ENCODE results near the gene HSPE1.

Gene HSPE1

GRCh38 chr2:197454923-197455322 is 45.3 kb upstream of the HSPE1 start:
- TF ChIP-seq CTCF (IDR thresholded peaks at IDR 0.05; ENCODE audit: low read depth, low read length, missing control alignments): no peak
- H3K4me3 ChIP-seq (replicated peaks; ENCODE audit: low read depth, low read length): peak overlapping the region; percentile 80
- no peak for DNase-seq (ENCODE audit: extremely low read depth, low read depth)

- peak overlapping the region; percentile 80; the same call in 1 of the 2 replicates for H3K4me3 ChIP-seq (replicated peaks; ENCODE audit: low read depth, low read length)
- no peak for DNase-seq (ENCODE audit: extremely low read depth, low read depth)
- TF ChIP-seq CTCF (IDR thresholded peaks at IDR 0.05; ENCODE audit: low read depth, low read length, missing control alignments): no peak
Observed at GRCh38 chr2:197455428-197455827, 44.8 kb upstream of the HSPE1 start.

- TF ChIP-seq CTCF (IDR thresholded peaks at IDR 0.05; ENCODE audit: low read depth, low read length, missing control alignments): no peak
- no peak overlapping the region for H3K4me3 ChIP-seq (replicated peaks; ENCODE audit: low read depth, low read length)
- DNase-seq (ENCODE audit: extremely low read depth, low read depth): no peak
Observed at GRCh38 chr2:197460649-197461048, 39.5 kb upstream of the HSPE1 start.

- no peak for DNase-seq (ENCODE audit: extremely low read depth, low read depth)
- no peak overlapping the region for H3K4me3 ChIP-seq (replicated peaks; ENCODE audit: low read depth, low read length)
- no peak for TF ChIP-seq CTCF (IDR thresholded peaks at IDR 0.05; ENCODE audit: low read depth, low read length, missing control alignments)
Observed at GRCh38 chr2:197461057-197461456, 39.1 kb upstream of the HSPE1 start.

- no peak overlapping the region for H3K4me3 ChIP-seq (replicated peaks; ENCODE audit: low read depth, low read length)
- no peak for TF ChIP-seq CTCF (IDR thresholded peaks at IDR 0.05; ENCODE audit: low read depth, low read length, missing control alignments)
- DNase-seq (ENCODE audit: extremely low read depth, low read depth): no peak
Observed at GRCh38 chr2:197464175-197464574, 36.0 kb upstream of the HSPE1 start.

- no peak for TF ChIP-seq CTCF (IDR thresholded peaks at IDR 0.05; ENCODE audit: low read depth, low read length, missing control alignments)
- no peak for DNase-seq (ENCODE audit: extremely low read depth, low read depth)
- no peak overlapping the region for H3K4me3 ChIP-seq (replicated peaks; ENCODE audit: low read depth, low read length)
Observed at GRCh38 chr2:197472166-197472565, 28.0 kb upstream of the HSPE1 start.

GRCh38 chr2:197477797-197478196 is 22.4 kb upstream of the HSPE1 start:
- H3K4me3 ChIP-seq (replicated peaks; ENCODE audit: low read depth, low read length): no peak overlapping the region
- no peak for TF ChIP-seq CTCF (IDR thresholded peaks at IDR 0.05; ENCODE audit: low read depth, low read length, missing control alignments)
- DNase-seq (ENCODE audit: extremely low read depth, low read depth): no peak

All from HFF-Myc (cell line).